Limb (tissue), 2 donors: ENCODE measurements around the gene ADAMTSL3.

Experiments used
- DNase-seq, 2 donors: peaks; one replicate each; pipeline ENCODE4 v3.0.0-alpha.2; 2016; ENCODE audit errors: extremely low spot score in 2 of 2

Gene ADAMTSL3

DNA sequence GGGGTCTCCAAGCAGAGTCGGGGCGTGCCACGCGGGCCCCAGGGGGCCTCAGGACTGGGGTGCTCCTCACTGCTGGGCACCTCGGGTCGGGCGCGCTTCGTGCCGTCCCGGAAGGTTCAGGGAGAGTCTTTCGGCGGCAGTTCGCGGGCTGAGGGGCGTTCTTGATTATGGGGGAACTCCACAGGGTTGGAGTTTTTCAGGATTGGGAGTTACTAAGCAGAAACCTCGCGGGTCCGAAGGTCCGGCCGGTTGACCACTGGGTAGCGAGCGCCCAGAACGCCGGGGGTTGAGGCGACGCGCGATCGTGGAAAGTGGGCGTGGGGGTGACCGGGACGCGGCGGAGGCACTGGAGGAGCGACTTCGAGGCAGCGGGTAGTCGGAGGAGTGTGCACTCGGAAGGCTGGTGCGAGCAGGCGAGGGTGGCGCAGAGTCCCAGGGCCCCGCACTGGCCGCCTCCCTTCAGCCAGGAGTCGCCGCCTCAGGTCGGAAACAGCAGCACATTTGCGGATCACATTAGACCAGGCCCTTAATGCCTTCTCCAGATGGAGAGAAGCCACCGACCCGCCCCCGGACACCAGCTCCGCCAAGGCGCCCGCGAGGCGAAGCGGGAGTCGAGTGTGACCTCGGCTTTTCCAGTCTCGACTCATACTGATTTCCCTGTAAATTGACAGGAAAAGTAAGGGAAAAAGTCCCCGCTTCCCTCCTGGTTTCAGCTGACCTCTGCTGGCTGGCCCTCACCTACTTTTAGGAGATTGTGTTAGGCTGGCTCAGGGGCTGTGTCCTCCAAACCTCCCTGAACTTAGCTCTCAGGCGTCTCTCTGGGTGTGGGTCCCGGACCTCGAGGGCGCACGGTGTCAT lies 685 bp downstream of the ADAMTSL3 start:
- peak; percentile 33 to 50 for DNase-seq

GRCh38 chr15:83655237-83655616 lies 1.3 kb downstream of the ADAMTSL3 start:
- no peak for DNase-seq

DNA sequence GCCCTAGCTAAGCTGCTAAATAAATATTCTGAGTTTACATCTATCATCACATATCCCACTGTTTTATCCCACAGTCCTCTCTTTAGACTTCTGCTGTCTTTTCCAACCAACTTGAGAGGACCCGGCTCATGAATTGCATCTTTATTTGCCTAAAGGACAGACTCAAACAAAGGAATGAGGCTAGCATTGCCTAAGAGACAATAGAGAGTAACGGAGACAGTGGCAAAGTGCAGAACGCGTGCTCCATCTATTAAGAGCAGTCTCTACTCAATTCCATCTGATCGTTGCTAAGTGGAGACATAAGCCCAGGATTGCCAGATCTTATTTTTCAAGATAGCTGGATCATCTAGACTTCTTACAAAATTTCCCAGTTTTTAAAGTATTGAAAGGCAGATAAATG lies 2.3 kb downstream of the ADAMTSL3 start:
- no peak for DNase-seq

DNA sequence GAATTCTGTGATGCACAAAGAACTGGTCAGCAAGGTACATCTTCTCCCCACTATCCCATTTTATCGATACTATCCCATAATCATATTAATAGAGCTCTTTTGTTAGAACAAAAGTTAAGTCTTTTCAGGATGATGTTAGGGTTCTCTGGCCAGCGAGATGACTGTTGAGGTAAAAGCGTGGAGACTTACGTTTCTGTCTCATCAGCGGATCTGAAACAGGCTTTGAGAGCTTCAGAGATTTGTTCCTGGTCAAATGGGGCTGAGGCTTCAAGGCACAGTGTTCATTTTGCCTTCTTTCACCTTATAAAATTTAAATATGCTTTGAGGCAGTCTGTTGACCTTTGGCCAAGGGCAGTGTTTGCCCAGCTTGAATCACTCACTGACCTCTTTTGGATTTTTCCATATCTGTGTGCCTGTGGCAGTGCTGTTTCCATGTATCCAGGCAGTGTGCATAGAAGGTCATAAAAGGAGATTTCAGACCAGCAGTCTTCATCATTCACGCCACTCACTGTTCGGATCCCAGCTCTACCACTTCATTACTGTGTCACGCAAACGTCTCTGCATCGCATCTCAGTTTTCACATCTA lies 3.1 kb downstream of the ADAMTSL3 start:
- no peak for DNase-seq

GRCh38 chr15:83657549-83657948 lies 3.6 kb downstream of the ADAMTSL3 start:
- DNase-seq: no peak

DNA sequence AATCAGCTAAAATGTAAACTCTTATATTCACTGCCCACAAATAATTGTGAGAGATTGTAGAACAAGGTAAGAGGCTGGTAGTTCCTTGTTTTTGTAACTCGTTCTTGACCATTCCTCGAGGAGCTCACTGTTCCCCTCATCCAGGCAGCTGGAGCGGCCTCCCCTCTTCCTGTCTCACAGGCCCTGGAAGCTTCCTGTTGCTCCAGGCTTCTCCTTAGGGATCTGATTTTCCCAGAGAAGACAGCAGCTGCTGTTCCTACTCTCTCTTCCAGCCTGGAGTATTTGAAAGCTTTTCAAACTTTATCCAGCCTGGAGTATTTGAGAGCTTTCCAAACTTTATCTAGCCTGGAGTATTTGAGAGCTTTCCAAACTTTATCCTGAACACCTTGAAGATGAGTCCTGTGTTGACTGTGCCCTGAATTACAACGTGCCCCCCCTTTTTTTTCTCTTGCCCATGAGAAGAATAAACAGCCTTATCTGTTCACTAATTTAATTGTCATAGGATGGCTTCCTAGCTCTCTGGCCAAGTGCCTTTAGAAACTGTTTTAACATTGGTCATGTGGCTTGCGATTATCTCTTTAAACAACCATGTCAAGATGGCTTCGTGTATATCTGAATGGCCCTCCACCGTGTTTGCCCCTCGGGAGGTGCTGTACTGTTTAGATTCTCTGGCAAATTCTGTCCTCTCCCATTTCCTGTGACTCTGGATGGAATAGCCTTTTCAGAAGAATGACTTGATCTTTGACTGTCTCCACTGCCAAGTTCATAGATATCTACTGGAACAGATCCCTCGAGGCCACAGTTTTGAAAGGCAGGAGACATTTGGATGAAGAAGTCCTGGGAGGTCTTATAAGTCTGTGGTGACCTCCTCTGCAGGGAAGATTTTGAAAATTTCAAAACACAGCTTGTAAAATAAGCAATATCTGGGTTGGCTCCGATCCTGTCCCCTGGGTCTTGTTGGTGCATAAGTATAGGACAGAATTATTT lies 4.8 kb downstream of the ADAMTSL3 start:
- no peak for DNase-seq

- DNase-seq: no peak
Measured at GRCh38 chr15:83659417-83659812, 5.5 kb downstream of the ADAMTSL3 start.

- no peak for DNase-seq
Measured at GRCh38 chr15:83665480-83665879, 11.6 kb downstream of the ADAMTSL3 start.

GRCh38 chr15:83670672-83671229 lies 16.8 kb downstream of the ADAMTSL3 start:
- no peak for DNase-seq

- DNase-seq: no peak
Measured at GRCh38 chr15:83671603-83672002, 17.7 kb downstream of the ADAMTSL3 start.

GRCh38 chr15:83673385-83673784 lies 19.5 kb downstream of the ADAMTSL3 start:
- no peak for DNase-seq

- DNase-seq: no peak
Measured at GRCh38 chr15:83682476-83683088, 28.7 kb downstream of the ADAMTSL3 start.

DNA sequence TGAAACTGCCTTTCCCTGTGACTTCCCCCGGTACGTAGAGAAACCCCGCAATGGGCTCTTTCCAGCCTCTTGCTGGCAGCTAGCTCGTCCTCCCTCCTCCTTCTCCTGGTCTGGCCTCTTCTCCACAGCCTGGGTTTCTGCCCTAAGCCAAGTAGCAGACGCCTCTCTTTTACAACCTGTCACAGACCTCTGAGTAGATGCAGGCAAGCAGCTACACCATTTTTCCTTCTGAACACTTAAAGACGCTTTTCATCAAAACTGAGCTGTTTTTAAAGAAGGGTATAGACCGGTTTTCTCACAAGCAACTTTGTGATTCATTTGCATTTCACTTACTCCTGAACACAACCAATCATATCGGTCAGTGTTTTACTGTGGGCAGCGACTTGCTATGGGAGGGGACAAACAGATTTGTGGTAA lies 32.0 kb downstream of the ADAMTSL3 start:
- DNase-seq: no peak

DNA sequence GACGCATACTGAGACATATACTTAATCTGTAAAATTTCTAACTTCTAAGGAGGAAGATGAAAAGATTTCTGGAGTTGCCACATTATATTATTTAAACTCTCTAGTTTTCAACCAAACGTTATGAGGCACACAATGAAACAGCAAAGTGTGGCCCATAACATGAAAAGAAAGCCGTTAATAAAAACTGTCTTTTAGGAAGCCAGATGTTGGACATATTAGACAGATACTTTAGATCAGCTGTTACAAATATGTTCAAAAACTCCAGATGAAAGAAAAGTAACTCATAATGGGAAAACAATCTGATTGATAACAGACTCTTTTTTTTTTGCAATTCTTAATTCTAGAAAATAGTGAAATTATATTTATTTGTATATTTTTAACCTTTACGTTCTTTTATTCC lies 34.3 kb downstream of the ADAMTSL3 start:
- DNase-seq: no peak

DNA sequence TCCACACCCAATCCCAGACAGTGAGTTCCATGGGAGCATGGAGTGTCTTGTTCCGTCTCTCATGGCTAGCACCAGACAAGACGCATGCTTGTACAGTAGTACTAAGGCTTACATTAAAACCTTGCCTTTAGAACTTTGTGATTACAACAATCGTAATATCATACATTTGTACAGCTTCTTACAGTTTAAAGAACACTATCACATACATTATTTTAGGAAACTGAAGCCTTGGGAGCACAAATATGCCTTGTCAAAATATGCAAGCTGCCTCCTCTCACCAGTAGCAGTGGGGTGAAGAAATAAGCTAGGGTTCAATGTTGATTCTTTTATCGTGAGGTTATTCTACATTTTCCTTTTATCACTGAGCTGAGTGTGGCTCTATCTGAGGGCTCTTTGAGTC lies 36.8 kb downstream of the ADAMTSL3 start:
- no peak for DNase-seq

DNA sequence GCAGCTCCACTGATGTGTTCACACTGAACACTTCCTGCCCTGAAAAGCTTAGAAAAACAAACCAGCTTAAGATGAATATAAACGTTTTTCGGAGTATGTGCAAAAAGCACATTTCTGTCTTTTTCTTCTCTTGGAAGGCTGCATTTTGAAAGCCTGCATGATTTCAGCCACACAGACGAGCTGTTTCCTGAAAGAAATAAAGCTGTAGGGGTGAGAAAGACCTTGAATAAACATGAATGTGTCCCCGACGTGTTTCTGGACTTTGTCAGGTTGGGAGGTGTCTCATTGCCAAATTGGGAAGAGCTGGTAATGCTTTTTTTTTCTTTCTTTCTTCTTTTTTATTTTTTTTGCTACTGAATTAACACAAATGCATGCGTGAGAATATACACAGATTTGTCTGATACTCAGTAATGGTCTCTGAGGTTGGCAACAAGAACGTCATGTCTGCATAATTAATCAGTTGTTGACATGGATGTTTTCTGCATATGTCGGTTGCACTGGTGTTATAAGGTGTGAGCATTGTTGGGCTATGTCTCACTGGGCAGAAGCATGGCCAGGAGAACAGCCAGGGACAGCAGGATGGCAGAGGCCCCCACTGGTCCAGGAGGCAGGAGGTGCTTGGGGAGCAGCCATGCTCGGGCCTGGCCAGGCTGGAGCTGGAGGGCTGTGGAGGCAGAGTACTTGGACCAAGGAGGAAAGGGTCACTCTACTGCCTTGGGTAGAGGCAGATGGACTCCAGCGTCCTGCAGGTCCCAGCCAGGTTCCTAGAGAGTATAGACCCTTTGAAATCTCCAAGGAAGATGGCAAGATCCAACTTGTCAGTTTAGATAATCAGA lies 39.0 kb downstream of the ADAMTSL3 start:
- no peak for DNase-seq

DNA sequence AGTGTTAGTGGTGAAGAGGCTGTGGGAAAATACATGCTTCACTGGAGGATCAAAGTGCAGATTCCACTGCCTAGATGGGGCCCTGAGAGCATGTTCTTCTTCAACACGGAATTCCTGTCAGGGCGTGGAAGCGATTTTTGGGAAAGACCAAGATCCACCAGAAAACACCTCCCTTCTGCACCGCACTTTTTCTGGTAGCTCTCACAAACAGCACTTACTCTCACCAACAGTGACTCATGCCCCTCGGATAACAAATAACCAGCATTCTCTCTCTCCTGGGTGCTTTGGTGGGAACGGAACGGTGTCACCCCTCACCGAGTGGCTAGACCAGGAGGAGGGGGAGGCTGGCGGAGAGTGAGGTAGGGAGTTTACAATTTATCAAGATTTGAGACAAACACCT lies 40.1 kb downstream of the ADAMTSL3 start:
- DNase-seq: no peak

GRCh38 chr15:83694536-83694935 lies 40.6 kb downstream of the ADAMTSL3 start:
- DNase-seq: no peak

GRCh38 chr15:83695246-83695645 lies 41.3 kb downstream of the ADAMTSL3 start:
- DNase-seq: no peak

- DNase-seq: no peak
Measured at GRCh38 chr15:83695901-83696425, 42.0 kb downstream of the ADAMTSL3 start.
